SJCRH30 (cell line): ENCODE data around the gene LUC7L. TPM values are rescaled to one million over a fixed set of nuclear protein-coding genes. Genes with fewer than 3 reads are reported as not detected.
"Not testable (repeated sequence)": the region's sequence is repeated elsewhere in the genome, so short reads cannot be mapped to it uniquely, and the experiment has no call there.

Experiments
- DNase-seq, 2 experiments: peaks; one replicate each; pipeline ENCODE4 v3.0.0-alpha.2; 2015 to 2020
- H3K27ac ChIP-seq: fragments of 250-450 bp; sonication (Bioruptor Pico); 2 replicates; pipeline ENCODE4 v1.5.1; 2020; ENCODE audit warnings: mild to moderate bottlenecking, moderate library complexity
- H3K27me3 ChIP-seq: fragments of 250-450 bp; sonication (Bioruptor Pico); 2 replicates; pipeline ENCODE4 v1.5.1; 2020; ENCODE audit warnings: mild to moderate bottlenecking, moderate library complexity
- H3K36me3 ChIP-seq: fragments of 250-450 bp; sonication (Bioruptor Pico); 2 replicates; pipeline ENCODE4 v1.5.1; 2020; ENCODE audit warnings: mild to moderate bottlenecking, moderate library complexity
- H3K4me1 ChIP-seq: fragments of 250-450 bp; sonication (Bioruptor Pico); 2 replicates; pipeline ENCODE4 v1.5.1; 2020; ENCODE audit warnings: mild to moderate bottlenecking, moderate library complexity
- H3K4me3 ChIP-seq: fragments of 250-450 bp; sonication (Bioruptor Pico); 2 replicates; pipeline ENCODE4 v1.5.1; 2020; ENCODE audit warnings: mild to moderate bottlenecking, moderate library complexity
- H3K9me3 ChIP-seq: fragments of 250-450 bp; sonication (Bioruptor Pico); replicated peaks from 2 replicates; pipeline ENCODE4 v1.5.1; 2020; ENCODE audit warnings: mild to moderate bottlenecking, moderate library complexity
- total RNA-seq: library from RNA; depleted of rRNA; stranded (reverse); fragments of >200 nt; shearing (Covaris generic); gene quantifications from 2 replicates; pipeline ENCODE4 v1.2.3, GENCODE V29; 2014

The LUC7L gene
- total RNA-seq, 1 experiment from 2014 or later: 47.4 TPM

DNA sequence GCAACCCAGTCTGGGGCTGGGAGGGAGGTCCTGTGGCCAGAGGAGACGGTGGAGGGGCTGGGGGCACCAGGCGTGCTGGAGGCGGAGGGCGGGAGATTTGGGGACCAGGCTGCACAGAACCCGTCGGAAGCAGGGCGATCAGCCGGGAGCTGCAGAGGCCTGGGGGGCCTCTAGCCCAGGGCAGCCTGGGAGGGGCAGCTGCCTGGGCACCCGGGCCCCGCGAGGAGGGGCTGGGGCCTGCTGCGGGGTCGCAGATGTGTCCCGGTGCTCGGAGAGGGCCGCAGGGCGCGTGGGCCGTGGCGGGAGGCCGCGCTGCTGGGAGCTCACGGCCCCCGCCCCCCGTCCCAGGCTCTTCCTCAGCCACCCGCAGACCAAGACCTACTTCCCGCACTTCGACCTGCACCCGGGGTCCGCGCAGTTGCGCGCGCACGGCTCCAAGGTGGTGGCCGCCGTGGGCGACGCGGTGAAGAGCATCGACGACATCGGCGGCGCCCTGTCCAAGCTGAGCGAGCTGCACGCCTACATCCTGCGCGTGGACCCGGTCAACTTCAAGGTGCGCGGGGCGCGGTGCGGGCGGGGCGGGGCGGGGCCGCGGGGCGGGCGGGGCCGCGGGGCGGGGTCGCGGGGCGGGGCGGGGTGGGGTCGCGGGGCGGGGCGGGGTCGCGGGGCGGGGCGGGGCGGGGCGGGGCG, 65.0 kb downstream of the LUC7L start:
- DNase-seq, H3K36me3 ChIP-seq, H3K9me3 ChIP-seq, H3K4me3 ChIP-seq, H3K27me3 ChIP-seq, H3K27ac ChIP-seq, H3K4me1 ChIP-seq: not testable (repeated sequence)

- not testable (repeated sequence) for H3K9me3 ChIP-seq, H3K4me3 ChIP-seq, H3K27ac ChIP-seq, H3K4me1 ChIP-seq, DNase-seq, H3K36me3 ChIP-seq, H3K27me3 ChIP-seq
These were observed 65.6 kb downstream of the LUC7L start for GRCh38 chr16:163696-164095.

DNA sequence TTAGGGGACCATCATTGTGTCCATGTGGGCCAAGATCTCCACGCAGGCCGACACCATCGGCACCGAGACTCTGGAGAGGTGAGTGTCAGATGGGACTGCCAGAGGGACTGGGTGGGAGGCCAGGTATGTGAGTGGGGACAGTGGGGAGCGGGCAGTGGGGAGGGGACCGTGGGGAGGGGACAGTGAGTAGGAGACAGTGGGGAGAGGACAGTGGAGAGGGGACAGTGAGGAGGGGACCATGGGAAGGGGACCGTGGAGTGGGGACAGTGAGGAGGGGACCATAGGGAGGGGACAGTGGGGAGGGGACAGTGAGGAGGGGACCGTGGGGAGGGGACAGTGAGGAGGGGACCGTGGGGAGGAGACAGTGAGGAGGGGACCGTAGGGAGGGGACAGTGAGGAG, 66.1 kb downstream of the LUC7L start:
- not testable (repeated sequence) for H3K36me3 ChIP-seq, H3K27ac ChIP-seq, H3K9me3 ChIP-seq, DNase-seq, H3K4me3 ChIP-seq, H3K4me1 ChIP-seq, H3K27me3 ChIP-seq

DNA sequence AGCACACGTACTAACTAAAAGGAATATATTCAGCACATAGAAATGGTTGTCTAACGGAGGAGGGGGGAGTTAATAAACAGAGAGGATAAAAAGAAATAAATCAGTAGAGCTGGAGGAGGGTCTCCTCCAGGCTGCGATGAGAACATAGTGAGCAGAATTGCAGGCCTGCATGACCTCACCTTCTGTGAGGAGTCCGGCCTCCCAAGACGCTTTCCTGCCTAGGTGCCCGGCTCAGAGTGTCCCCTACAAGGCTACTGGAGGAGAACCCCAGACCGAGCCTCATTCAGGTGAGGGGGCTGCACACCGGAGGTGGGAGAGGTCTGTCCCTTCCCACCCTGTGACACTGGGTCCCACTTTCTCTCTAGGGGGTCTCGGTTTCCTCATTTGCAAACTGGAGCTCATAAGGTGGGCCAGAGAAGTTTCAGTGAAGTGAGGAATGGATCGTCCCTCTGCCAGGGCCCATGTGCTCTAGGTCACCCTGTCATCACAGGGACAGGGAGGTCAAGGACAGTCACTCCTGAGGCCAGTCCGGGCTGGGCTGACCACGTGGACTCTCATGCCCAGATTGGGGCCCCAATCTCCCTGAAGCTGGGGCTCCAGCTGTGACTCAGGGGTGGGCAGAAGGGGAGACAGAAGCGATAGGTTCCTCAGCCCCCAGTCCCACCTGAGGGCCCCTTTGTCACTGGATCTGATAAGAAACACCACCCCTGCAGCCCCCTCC, 66.8 kb downstream of the LUC7L start:
- Histone ChIP-seq H3K27me3 (no peaks in the 10 kb centered on the region), H3K4me1 (no peaks in the 10 kb centered on the region), H3K4me3 (no peak overlapping the region), H3K9me3 (no peaks in the 10 kb centered on the region), H3K36me3 (no peaks in the 10 kb centered on the region), H3K27ac (no peak overlapping the region)
- no peak for DNase-seq

GRCh38 chr16:160691-161190, 68.5 kb downstream of the LUC7L start:
- no peaks in the 10 kb centered on the region for H3K4me1 ChIP-seq
- H3K4me3 ChIP-seq: no peak overlapping the region
- no peaks in the 10 kb centered on the region for H3K36me3 ChIP-seq
- no peak for DNase-seq
- no peak overlapping the region for H3K27ac ChIP-seq
- no peaks in the 10 kb centered on the region for H3K27me3 ChIP-seq
- H3K9me3 ChIP-seq: no peaks in the 10 kb centered on the region

DNA sequence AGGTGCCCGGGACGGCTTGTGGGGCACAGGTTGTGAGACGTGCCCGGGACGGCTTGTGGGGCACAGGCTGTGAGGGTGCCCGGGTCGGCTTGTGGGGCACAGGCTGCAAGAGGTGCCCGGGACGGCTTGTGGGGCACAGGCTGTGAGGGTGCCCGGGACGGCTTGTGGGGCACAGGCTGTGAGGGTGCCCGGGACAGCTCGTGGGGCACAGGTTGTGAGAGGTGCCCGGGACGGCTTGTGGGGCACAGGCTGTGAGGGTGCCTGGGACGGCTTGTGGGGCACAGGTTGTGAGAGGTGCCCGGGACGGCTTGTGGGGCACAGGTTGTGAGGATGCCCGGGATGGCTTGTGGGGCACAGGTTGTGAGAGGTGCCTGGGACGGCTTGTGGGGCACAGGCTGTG, 69.0 kb downstream of the LUC7L start:
- H3K9me3 ChIP-seq, H3K27me3 ChIP-seq, H3K4me1 ChIP-seq, DNase-seq, H3K4me3 ChIP-seq, H3K27ac ChIP-seq, H3K36me3 ChIP-seq: not testable (repeated sequence)

DNA sequence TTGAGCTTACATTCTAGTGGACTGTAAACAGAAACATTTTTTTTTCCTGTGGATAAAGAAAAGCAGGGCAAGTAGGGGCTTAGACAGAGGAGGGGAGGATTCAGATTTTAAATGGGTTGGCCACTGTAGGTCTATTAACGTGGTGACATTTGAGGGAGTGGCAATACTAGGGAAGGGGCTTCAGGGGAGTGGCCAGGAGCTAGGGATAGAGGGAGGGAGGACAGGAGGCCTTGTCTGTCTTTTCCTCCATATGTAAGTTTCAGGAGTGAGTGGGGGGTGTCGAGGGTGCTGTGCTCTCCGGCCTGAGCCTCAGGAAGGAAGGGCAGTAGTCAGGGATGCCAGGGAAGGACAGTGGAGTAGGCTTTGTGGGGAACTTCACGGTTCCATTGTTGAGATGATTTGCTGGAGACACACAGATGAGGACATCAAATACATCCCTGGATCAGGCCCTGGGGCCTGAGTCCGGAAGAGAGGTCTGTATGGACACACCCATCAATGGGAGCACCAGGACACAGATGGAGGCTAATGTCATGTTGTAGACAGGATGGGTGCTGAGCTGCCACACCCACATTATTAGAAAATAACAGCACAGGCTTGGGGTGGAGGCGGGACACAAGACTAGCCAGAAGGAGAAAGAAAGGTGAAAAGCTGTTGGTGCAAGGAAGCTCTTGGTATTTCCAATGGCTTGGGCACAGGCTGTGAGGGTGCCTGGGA, 70.0 kb downstream of the LUC7L start:
- DNase-seq: no peak
- Histone ChIP-seq H3K36me3 (no peaks in the 10 kb centered on the region), H3K9me3 (no peaks in the 10 kb centered on the region), H3K4me3 (no peak overlapping the region), H3K27me3 (no peaks in the 10 kb centered on the region), H3K4me1 (peaks cover 3% of the 10 kb centered on the region; the same call in 1 of the 2 replicates), H3K27ac (no peak overlapping the region)

GRCh38 chr16:155031-155398, 74.2 kb downstream of the LUC7L start:
- H3K27me3 ChIP-seq: no peaks in the 10 kb centered on the region
- H3K4me3 ChIP-seq: peak overlapping the region; percentile 60
- peak overlapping the region; percentile 15 for H3K27ac ChIP-seq
- no peak for DNase-seq
- no peaks in the 10 kb centered on the region for H3K9me3 ChIP-seq
- peaks cover 3% of the 10 kb centered on the region; the same call in 1 of the 2 replicates for H3K4me1 ChIP-seq
- no peaks in the 10 kb centered on the region for H3K36me3 ChIP-seq

- Histone ChIP-seq H3K27ac (peak overlapping the region; percentile 15), H3K36me3 (no peaks in the 10 kb centered on the region), H3K9me3 (no peaks in the 10 kb centered on the region), H3K4me1 (peaks cover 3% of the 10 kb centered on the region; the same call in 1 of the 2 replicates), H3K4me3 (peak overlapping the region; percentile 60), H3K27me3 (no peaks in the 10 kb centered on the region)
- peak; percentile 78 to 84 for DNase-seq
These were observed 74.8 kb downstream of the LUC7L start for GRCh38 chr16:154217-155030.

DNA sequence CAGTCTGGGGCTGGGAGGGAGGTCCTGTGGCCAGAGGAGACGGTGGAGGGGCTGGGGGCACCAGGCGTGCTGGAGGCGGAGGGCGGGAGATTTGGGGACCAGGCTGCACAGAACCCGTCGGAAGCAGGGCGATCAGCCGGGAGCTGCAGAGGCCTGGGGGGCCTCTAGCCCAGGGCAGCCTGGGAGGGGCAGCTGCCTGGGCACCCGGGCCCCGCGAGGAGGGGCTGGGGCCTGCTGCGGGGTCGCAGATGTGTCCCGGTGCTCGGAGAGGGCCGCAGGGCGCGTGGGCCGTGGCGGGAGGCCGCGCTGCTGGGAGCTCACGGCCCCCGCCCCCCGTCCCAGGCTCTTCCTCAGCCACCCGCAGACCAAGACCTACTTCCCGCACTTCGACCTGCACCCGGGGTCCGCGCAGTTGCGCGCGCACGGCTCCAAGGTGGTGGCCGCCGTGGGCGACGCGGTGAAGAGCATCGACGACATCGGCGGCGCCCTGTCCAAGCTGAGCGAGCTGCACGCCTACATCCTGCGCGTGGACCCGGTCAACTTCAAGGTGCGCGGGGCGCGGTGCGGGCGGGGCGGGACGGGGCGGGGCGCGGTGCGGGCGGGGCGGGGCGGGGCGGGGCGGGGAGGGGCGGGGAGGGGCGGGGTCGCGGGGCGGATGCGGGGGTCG, 75.6 kb downstream of the LUC7L start:
- not testable (repeated sequence) for H3K27me3 ChIP-seq, DNase-seq, H3K9me3 ChIP-seq, H3K4me3 ChIP-seq, H3K27ac ChIP-seq, H3K4me1 ChIP-seq, H3K36me3 ChIP-seq

DNA sequence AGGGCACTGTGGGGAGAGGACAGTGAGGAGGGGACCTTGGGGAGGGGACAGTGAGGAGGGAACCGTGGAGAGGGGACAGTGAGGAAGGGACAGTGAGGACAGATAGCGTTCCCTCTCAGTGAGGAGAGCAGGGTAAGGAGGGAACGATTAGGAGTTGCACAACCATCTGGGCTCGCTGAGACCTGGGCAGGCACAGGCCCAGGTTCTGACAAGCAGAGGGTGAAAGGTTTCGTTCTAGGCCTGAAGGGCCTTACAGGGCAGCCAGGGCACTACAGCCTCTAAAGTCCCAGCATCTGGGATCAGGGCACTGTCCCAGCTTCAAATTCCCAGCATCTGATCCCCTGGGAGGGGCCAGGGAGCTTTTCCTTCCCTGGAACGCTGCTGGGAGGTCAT, 76.1 kb downstream of the LUC7L start:
- H3K4me1 ChIP-seq, H3K27me3 ChIP-seq, H3K9me3 ChIP-seq, DNase-seq, H3K27ac ChIP-seq, H3K4me3 ChIP-seq, H3K36me3 ChIP-seq: not testable (repeated sequence)

GRCh38 chr16:152141-153128, 76.8 kb downstream of the LUC7L start, which contains the start of gene HBZ:
Gene HBZ (plus strand): TSS chr16:152644. CDS start chr16:152910, 266 bp downstream.
- Histone ChIP-seq H3K27me3 (no peaks in the 10 kb centered on the region), H3K27ac (no peak within 1 kb of the TSS), H3K36me3 (no peaks in the 10 kb centered on the region), H3K9me3 (no peaks in the 10 kb centered on the region), H3K4me1 (peaks cover 8% of the 10 kb centered on the region), H3K4me3 (no peak within 1 kb of the TSS)
- no peak for DNase-seq

- H3K27ac ChIP-seq: no peak overlapping the region
- no peak overlapping the region for H3K4me3 ChIP-seq
- no peaks in the 10 kb centered on the region for H3K36me3 ChIP-seq
- DNase-seq: peak in 1 of 2 experiments; percentile 51
- peaks cover 5% of the 10 kb centered on the region; the same call in 1 of the 2 replicates for H3K4me1 ChIP-seq
- no peaks in the 10 kb centered on the region for H3K27me3 ChIP-seq
- H3K9me3 ChIP-seq: no peaks in the 10 kb centered on the region
These were observed 80.1 kb downstream of the LUC7L start for GRCh38 chr16:149024-149660.
